Liver (tissue), 3 donors: ENCODE results near the gene AKNAD1.
A peak's percentile ranks its signal among the peaks of the same experiment; 100 is the strongest.

ENCODE experiments used
- ATF3 ChIP-seq: IDR thresholded peaks from 2 replicates; pipeline ENCODE4 v1.6.1; 2016; ENCODE audit warnings: antibody characterized with exemption
- CTCF ChIP-seq: fragments of 150-350 bp; IDR thresholded peaks from 2 replicates; pipeline ENCODE4 v1.5.1; 2017; ENCODE audit warnings: improper control_type of control experiment, low read depth, low read length; ENCODE audit not compliant: missing input control
- EGR1 ChIP-seq, 2 donors: IDR thresholded peaks; 2 replicates each; pipeline ENCODE4 v1.6.1; 2016 to 2018; ENCODE audit warnings: antibody characterized with exemption in 2 of 2, low read depth in 2 of 2
- FOXA1 ChIP-seq: IDR thresholded peaks from 2 replicates; pipeline ENCODE4 v1.6.1; 2016; ENCODE audit warnings: antibody characterized with exemption
- FOXA2 ChIP-seq: IDR thresholded peaks from 2 replicates; pipeline ENCODE4 v1.6.1; 2016; ENCODE audit warnings: antibody characterized with exemption
- GABPA ChIP-seq, 2 donors: IDR thresholded peaks in 1 of 2; conservative IDR thresholded peaks in 1 of 2; 2 replicates each; pipeline ENCODE4 v1.6.1; 2016; ENCODE audit warnings: antibody characterized with exemption in 2 of 2, mild to moderate bottlenecking in 1 of 2, moderate library complexity in 1 of 2
- JUND ChIP-seq, 2 donors: IDR thresholded peaks; 2 replicates each; pipeline ENCODE4 v1.6.1; 2016; ENCODE audit warnings: antibody characterized with exemption in 2 of 2
- MAX ChIP-seq: IDR thresholded peaks from 2 replicates; pipeline ENCODE4 v1.6.1; 2016; ENCODE audit warnings: antibody characterized with exemption
- RAD21 ChIP-seq, 2 donors: IDR thresholded peaks; 2 replicates each; pipeline ENCODE4 v1.6.1; 2016; ENCODE audit warnings: antibody characterized with exemption in 2 of 2, mild to moderate bottlenecking in 2 of 2
- REST ChIP-seq: IDR thresholded peaks from 2 replicates; pipeline ENCODE4 v1.6.1; 2016; ENCODE audit warnings: antibody characterized with exemption, mild to moderate bottlenecking
- SP1 ChIP-seq: IDR thresholded peaks from 2 replicates; pipeline ENCODE4 v1.6.1; 2018; ENCODE audit warnings: antibody characterized with exemption, mild to moderate bottlenecking
- TAF1 ChIP-seq: conservative IDR thresholded peaks from 2 replicates; pipeline ENCODE4 v1.6.1; 2016; ENCODE audit warnings: antibody characterized with exemption, mild to moderate bottlenecking
- YY1 ChIP-seq: IDR thresholded peaks from 2 replicates; pipeline ENCODE4 v1.6.1; 2016; ENCODE audit warnings: antibody characterized with exemption, mild to moderate bottlenecking
- ZBTB33 ChIP-seq: IDR thresholded peaks from 2 replicates; pipeline ENCODE4 v1.6.1; 2016; ENCODE audit warnings: antibody characterized with exemption
- donor health status: healthy.
- donor health status: healthy.

- TF ChIP-seq SP1 (no peak), JUND (IDR thresholded peaks at IDR 0.05) (no peak), EGR1 (IDR thresholded peaks at IDR 0.05; ENCODE audit: low read depth in 2 of 2) (no peak), CTCF (peak; percentile 77), MAX (no peak), FOXA2 (no peak), GABPA (IDR thresholded peaks at IDR 0.05 in 1 of 2, conservative IDR thresholded peaks at IDR 0.05 in 1 of 2) (no peak), ATF3 (no peak), REST (no peak), RAD21 (IDR thresholded peaks at IDR 0.05) (peak; percentile 90 to 91), TAF1 (no peak), YY1 (no peak), ZBTB33 (no peak), FOXA1 (no peak)
Observed at GRCh38 chr1:108897865-108898720, 41.2 kb upstream of the AKNAD1 start.
